ENCODE data around the gene TCF21. TPM values are rescaled to one million over a fixed set of nuclear protein-coding genes. Genes with fewer than 3 reads are reported as not detected.
"Not testable (repeated sequence)": the region's sequence is repeated elsewhere in the genome, so short reads cannot be mapped to it uniquely, and the experiment has no call there.

Gene TCF21
- total and polyA plus RNA-seq, 2 experiments from 2014 or later = 3.8 to 4.1 TPM

GRCh38 chr6:133856911-133857310, 32.0 kb upstream of the TCF21 start:
- Histone ChIP-seq H3K4me3 (no peak overlapping the region), H3K4me1 (ENCODE audit: insufficient read depth) (no peaks in the 10 kb centered on the region), H3K36me3 (ENCODE audit: low read depth) (no peaks in the 10 kb centered on the region), H3K27ac (no peak overlapping the region), H3K27me3 (replicated peaks; ENCODE audit: insufficient read depth) (peaks cover 50% of the 10 kb centered on the region), H3K79me2 (ENCODE audit: insufficient read depth) (no peaks in the 10 kb centered on the region), H3K9me3 (ENCODE audit: low read depth) (no peaks in the 10 kb centered on the region), H3F3A (ENCODE audit: insufficient read depth) (no peaks in the 10 kb centered on the region), H3K9ac (no peak overlapping the region), H2AFZ (no peak overlapping the region), H4K20me1 (ENCODE audit: insufficient read depth) (no peaks in the 10 kb centered on the region), H3K9me2 (ENCODE audit: insufficient read depth) (no peaks in the 10 kb centered on the region), H3K4me2 (ENCODE audit: unreplicated experiment) (no peak overlapping the region)
- in situ Hi-C loops (cut with MboI) = no loop called here
- TF ChIP-seq EZH2phosphoT487 (IDR thresholded peaks at IDR 0.05; ENCODE audit: insufficient read depth, low read depth) (no peak), EZH2 (IDR thresholded peaks at IDR 0.05; ENCODE audit: insufficient read depth, poor library complexity, severe bottlenecking) (no peak)
- no peak for DNase-seq
- WGBS, 2 experiments (ENCODE audit: low coverage in 1 of 2, low lambda C conversion rate in 2 of 2, missing lambda C conversion rate in 2 of 2) = 57 to 58% methylated on average over 2 of the region's 2 CpGs

- no peak overlapping the region for H3K4me3 ChIP-seq
- in situ Hi-C loops (cut with MboI) = no loop called here
- H3F3A ChIP-seq (ENCODE audit: insufficient read depth) = no peaks in the 10 kb centered on the region
- no peak for DNase-seq
- H4K20me1 ChIP-seq (ENCODE audit: insufficient read depth) = no peaks in the 10 kb centered on the region
- TF ChIP-seq EZH2phosphoT487 (IDR thresholded peaks at IDR 0.05; ENCODE audit: insufficient read depth, low read depth) (no peak), EZH2 (IDR thresholded peaks at IDR 0.05; ENCODE audit: insufficient read depth, poor library complexity, severe bottlenecking) (no peak)
- no peaks in the 10 kb centered on the region for H3K4me1 ChIP-seq (ENCODE audit: insufficient read depth)
- no peak overlapping the region for H3K9ac ChIP-seq
- H3K79me2 ChIP-seq (ENCODE audit: insufficient read depth) = no peaks in the 10 kb centered on the region
- no peaks in the 10 kb centered on the region for H3K36me3 ChIP-seq (ENCODE audit: low read depth)
- no peak overlapping the region for H3K4me2 ChIP-seq (ENCODE audit: unreplicated experiment)
- peaks cover 50% of the 10 kb centered on the region for H3K27me3 ChIP-seq (replicated peaks; ENCODE audit: insufficient read depth)
- no peak overlapping the region for H2AFZ ChIP-seq
- no peaks in the 10 kb centered on the region for H3K9me2 ChIP-seq (ENCODE audit: insufficient read depth)
- no peak overlapping the region for H3K27ac ChIP-seq
- peaks cover 3% of the 10 kb centered on the region for H3K9me3 ChIP-seq (ENCODE audit: low read depth)
Measured at GRCh38 chr6:133857696-133858095, 31.2 kb upstream of the TCF21 start.

GRCh38 chr6:133861337-133861736, 27.6 kb upstream of the TCF21 start:
- DNase-seq; in situ Hi-C loops (cut with MboI); H3K9me3 ChIP-seq (ENCODE audit: low read depth); H2AFZ ChIP-seq; H3K9ac ChIP-seq; H3K4me2 ChIP-seq (ENCODE audit: unreplicated experiment); H4K20me1 ChIP-seq (ENCODE audit: insufficient read depth); H3K4me1 ChIP-seq (ENCODE audit: insufficient read depth); H3F3A ChIP-seq (ENCODE audit: insufficient read depth); H3K9me2 ChIP-seq (ENCODE audit: insufficient read depth); H3K27ac ChIP-seq; H3K36me3 ChIP-seq (ENCODE audit: low read depth); H3K4me3 ChIP-seq; H3K79me2 ChIP-seq (ENCODE audit: insufficient read depth): not testable (repeated sequence)
- peaks cover 20% of the 10 kb centered on the region for H3K27me3 ChIP-seq (replicated peaks; ENCODE audit: insufficient read depth)
- 24 to 28% methylated on average over 2 of the region's 2 CpGs for WGBS, 2 experiments (ENCODE audit: low coverage in 1 of 2, low lambda C conversion rate in 2 of 2, missing lambda C conversion rate in 2 of 2)

GRCh38 chr6:133863228-133863627, 25.7 kb upstream of the TCF21 start:
- H3K9me3 ChIP-seq (ENCODE audit: low read depth) = peaks cover 3% of the 10 kb centered on the region
- WGBS, 2 experiments (ENCODE audit: low coverage in 1 of 2, low lambda C conversion rate in 2 of 2, missing lambda C conversion rate in 2 of 2) = 27 to 40% methylated on average over 1 of the region's 1 CpG
- H3K27ac ChIP-seq = no peak overlapping the region
- H3F3A ChIP-seq (ENCODE audit: insufficient read depth) = no peaks in the 10 kb centered on the region
- no peak for DNase-seq
- no peaks in the 10 kb centered on the region for H4K20me1 ChIP-seq (ENCODE audit: insufficient read depth)
- in situ Hi-C loops (cut with MboI) = no loop called here
- H3K9me2 ChIP-seq (ENCODE audit: insufficient read depth) = no peaks in the 10 kb centered on the region
- no peaks in the 10 kb centered on the region for H3K36me3 ChIP-seq (ENCODE audit: low read depth)
- no peaks in the 10 kb centered on the region for H3K79me2 ChIP-seq (ENCODE audit: insufficient read depth)
- H2AFZ ChIP-seq = no peak overlapping the region
- H3K27me3 ChIP-seq (replicated peaks; ENCODE audit: insufficient read depth) = 0 out of 2 replicates have a peak, but pooled peaks cover 5% of the 10 kb centered on the region
- H3K9ac ChIP-seq = no peak overlapping the region
- H3K4me2 ChIP-seq (ENCODE audit: unreplicated experiment) = no peak overlapping the region
- no peaks in the 10 kb centered on the region for H3K4me1 ChIP-seq (ENCODE audit: insufficient read depth)
- no peak for TF ChIP-seq EZH2 (IDR thresholded peaks at IDR 0.05; ENCODE audit: insufficient read depth, poor library complexity, severe bottlenecking)
- no peak for TF ChIP-seq EZH2phosphoT487 (IDR thresholded peaks at IDR 0.05; ENCODE audit: insufficient read depth, low read depth)
- no peak overlapping the region for H3K4me3 ChIP-seq

- 51 to 63% methylated on average over 4 of the region's 4 CpGs for WGBS, 2 experiments (ENCODE audit: low coverage in 1 of 2, low lambda C conversion rate in 2 of 2, missing lambda C conversion rate in 2 of 2)
- Histone ChIP-seq H4K20me1 (ENCODE audit: insufficient read depth) (no peaks in the 10 kb centered on the region), H3K9me2 (ENCODE audit: insufficient read depth) (no peaks in the 10 kb centered on the region), H3K9me3 (ENCODE audit: low read depth) (peaks cover 3% of the 10 kb centered on the region), H3F3A (ENCODE audit: insufficient read depth) (no peaks in the 10 kb centered on the region), H2AFZ (no peak overlapping the region), H3K9ac (no peak overlapping the region), H3K79me2 (ENCODE audit: insufficient read depth) (no peaks in the 10 kb centered on the region), H3K27me3 (replicated peaks; ENCODE audit: insufficient read depth) (0 out of 2 replicates have a peak, but pooled peaks cover 5% of the 10 kb centered on the region), H3K27ac (no peak overlapping the region), H3K36me3 (ENCODE audit: low read depth) (no peaks in the 10 kb centered on the region), H3K4me2 (ENCODE audit: unreplicated experiment) (no peak overlapping the region), H3K4me1 (ENCODE audit: insufficient read depth) (no peaks in the 10 kb centered on the region), H3K4me3 (no peak overlapping the region)
- no peak for TF ChIP-seq EZH2phosphoT487 (IDR thresholded peaks at IDR 0.05; ENCODE audit: insufficient read depth, low read depth)
- no peak for TF ChIP-seq EZH2 (IDR thresholded peaks at IDR 0.05; ENCODE audit: insufficient read depth, poor library complexity, severe bottlenecking)
- in situ Hi-C loops (cut with MboI) = no loop called here
- DNase-seq = no peak
Measured at GRCh38 chr6:133865680-133866079, 23.2 kb upstream of the TCF21 start.
